HepG2 (cell line): ENCODE data around the gene DNAJC4. TPM values are rescaled to one million over a fixed set of nuclear protein-coding genes. Genes with fewer than 3 reads are reported as not detected.

Experiments
- BRD4 ChIP-seq: sonication (generic); formaldehyde crosslinking; IDR thresholded peaks from 2 replicates; pipeline ENCODE4 v1.4.0; 2020; ENCODE audit warnings: missing genetic modification reagents
- CAMTA2 ChIP-seq: sonication (generic); formaldehyde crosslinking; IDR thresholded peaks from 2 replicates; pipeline ENCODE4 v1.4.0; 2020; ENCODE audit warnings: mild to moderate bottlenecking, missing genetic modification reagents, borderline replicate concordance
- ELF4 ChIP-seq: sonication (generic); formaldehyde crosslinking; IDR thresholded peaks from 2 replicates; pipeline ENCODE4 v1.5.0; 2020; ENCODE audit warnings: missing genetic modification reagents, mild to moderate bottlenecking, moderate library complexity, borderline replicate concordance
- FLYWCH1 ChIP-seq: sonication (generic); formaldehyde crosslinking; IDR thresholded peaks from 2 replicates; pipeline ENCODE4 v1.8.1; 2023; ENCODE audit warnings: mild to moderate bottlenecking, missing genetic modification reagents
- HMG20B ChIP-seq: conservative IDR thresholded peaks from 2 replicates; pipeline ENCODE4 v1.6.1; 2016; ENCODE audit warnings: missing genetic modification reagents, missing compliant biosample characterization
- HNF4A ChIP-seq: sonication (generic); formaldehyde crosslinking; IDR thresholded peaks from 2 replicates; pipeline ENCODE4 v1.4.0; 2020; ENCODE audit warnings: missing genetic modification reagents
- KDM6A ChIP-seq: IDR thresholded peaks from 2 replicates; pipeline ENCODE4 v1.6.1; 2016; ENCODE audit warnings: low read depth
- MEIS2 ChIP-seq: sonication (generic); formaldehyde crosslinking; IDR thresholded peaks from 2 replicates; pipeline ENCODE4 v1.9.0; 2021; ENCODE audit warnings: mild to moderate bottlenecking, missing genetic modification reagents
- MIER3 ChIP-seq: IDR thresholded peaks from 2 replicates; pipeline ENCODE4 v1.6.1; 2016; ENCODE audit warnings: missing compliant biosample characterization, borderline replicate concordance
- PAX8 ChIP-seq: sonication (generic); formaldehyde crosslinking; IDR thresholded peaks from 2 replicates; pipeline ENCODE4 v1.8.0; 2022; ENCODE audit warnings: mild to moderate bottlenecking, missing genetic modification reagents, borderline replicate concordance
- SNAPC4 ChIP-seq: sonication (generic); formaldehyde crosslinking; IDR thresholded peaks from 2 replicates; pipeline ENCODE4 v1.4.0; 2020; ENCODE audit warnings: mild to moderate bottlenecking, missing genetic modification reagents
- SOX13 ChIP-seq, 3 experiments: fragments of 450-650 bp in 1 of 3; sonication (generic) in 1 of 3; formaldehyde crosslinking in 1 of 3; IDR thresholded peaks in 2 of 3; conservative IDR thresholded peaks in 1 of 3; 2 replicates each; pipeline versions ENCODE4 v1.5.0 to v1.6.1; 2016 to 2020; ENCODE audit warnings: antibody characterized with exemption in 1 of 3, mild to moderate bottlenecking in 1 of 3, missing compliant biosample characterization in 1 of 3, missing genetic modification reagents in 1 of 3, moderate library complexity in 1 of 3
- XRCC5 ChIP-seq: fragments of 200-400 bp; formaldehyde crosslinking; optimal IDR thresholded peaks from 2 replicates; pipeline ENCODE3; 2017; ENCODE audit warnings: mild to moderate bottlenecking, low read length
- ZNF143 ChIP-seq: sonication (generic); formaldehyde crosslinking; IDR thresholded peaks from 2 replicates; pipeline ENCODE4 v1.4.0; 2020; ENCODE audit warnings: missing genetic modification reagents
- ZNF484 ChIP-seq: sonication (generic); formaldehyde crosslinking; IDR thresholded peaks from 2 replicates; pipeline ENCODE4 v1.5.1; 2020; ENCODE audit warnings: mild to moderate bottlenecking, low read depth, missing genetic modification reagents, borderline replicate concordance
- ZNF570 ChIP-seq: sonication (generic); formaldehyde crosslinking; IDR thresholded peaks from 2 replicates; pipeline ENCODE4 v1.4.0; 2020; ENCODE audit warnings: mild to moderate bottlenecking, missing genetic modification reagents, borderline replicate concordance
- ZNF75D ChIP-seq: sonication (generic); formaldehyde crosslinking; IDR thresholded peaks from 2 replicates; pipeline ENCODE4 v1.8.1; 2023; ENCODE audit warnings: missing genetic modification reagents, mild to moderate bottlenecking, borderline replicate concordance
- ZNF788 ChIP-seq: sonication (generic); formaldehyde crosslinking; IDR thresholded peaks from 2 replicates; pipeline ENCODE4 v1.5.0; 2020; ENCODE audit warnings: mild to moderate bottlenecking, missing genetic modification reagents, borderline replicate concordance
- ZNF879 ChIP-seq: sonication (generic); formaldehyde crosslinking; IDR thresholded peaks from 2 replicates; pipeline ENCODE4 v1.8.1; 2023; ENCODE audit warnings: missing genetic modification reagents
- polyA plus RNA-seq, 8 experiments: library from polyadenylated mRNA; depleted of rRNA in 3 of 8; stranded (reverse) in 7 of 8; unstranded in 1 of 8; fragments of >200 nt; fragmentation: Illumina TruSeq in 4 of 8; extraction: Trizol in 4 of 8; gene quantifications; 2 replicates each; pipeline versions ENCODE4 v1.2.1 to v1.2.3, GENCODE V29; 2011 to 2016; ENCODE audit warnings: low read depth in 4 of 8, missing spikeins in 1 of 8, mixed read lengths in 1 of 8; ENCODE audit not compliant: insufficient read depth in 1 of 8
- total RNA-seq, 5 experiments: library from RNA; depleted of rRNA; stranded (reverse); fragments of >200 nt; fragmentation: Illumina TruSeq; extraction: Trizol; gene quantifications; 2 replicates each; pipeline ENCODE4 v1.2.3, GENCODE V29; 2016; ENCODE audit warnings: low read depth in 1 of 5
- TF ChIP-seq, protein P1 (sequence below): IDR thresholded peaks from 2 replicates; pipeline ENCODE4 v1.6.1; 2016; ENCODE audit warnings: missing compliant biosample characterization, missing genetic modification reagents, borderline replicate concordance
- TF ChIP-seq, protein P2 (sequence below), 2 experiments: sonication (generic) in 1 of 2; formaldehyde crosslinking in 1 of 2; IDR thresholded peaks; 2 replicates each; pipeline versions ENCODE4 v1.4.0 to v1.6.1; 2018 to 2020; ENCODE audit warnings: missing genetic modification reagents in 2 of 2, borderline replicate concordance in 1 of 2, low read depth in 1 of 2, mild to moderate bottlenecking in 1 of 2, missing biosample characterization in 1 of 2

The DNAJC4 gene
- total and polyA plus RNA-seq, 2 of the 13 experiments (the other 11 are each of a cell fraction or from before 2014, with no cell fraction given): 10.3 to 60.8 TPM

- peak; percentile 89 for TF ChIP-seq SNAPC4
- 0 out of 2 replicates have a peak, but pooled peaks have one; percentile 16 for TF ChIP-seq HMG20B
- TF ChIP-seq KDM6A (CRISPR knock-in tag): no peak
- TF ChIP-seq, protein P1, sequence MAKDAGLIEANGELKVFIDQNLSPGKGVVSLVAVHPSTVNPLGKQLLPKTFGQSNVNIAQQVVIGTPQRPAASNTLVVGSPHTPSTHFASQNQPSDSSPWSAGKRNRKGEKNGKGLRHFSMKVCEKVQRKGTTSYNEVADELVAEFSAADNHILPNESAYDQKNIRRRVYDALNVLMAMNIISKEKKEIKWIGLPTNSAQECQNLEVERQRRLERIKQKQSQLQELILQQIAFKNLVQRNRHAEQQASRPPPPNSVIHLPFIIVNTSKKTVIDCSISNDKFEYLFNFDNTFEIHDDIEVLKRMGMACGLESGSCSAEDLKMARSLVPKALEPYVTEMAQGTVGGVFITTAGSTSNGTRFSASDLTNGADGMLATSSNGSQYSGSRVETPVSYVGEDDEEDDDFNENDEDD (CRISPR knock-in tag): peak; percentile 89
- TF ChIP-seq ZNF143 (CRISPR knock-in tag): peak; percentile 34; the same call in 1 of the 2 replicates
- no peak for TF ChIP-seq PAX8 (CRISPR knock-in tag)
- peak; percentile 72; the same call in 1 of the 2 replicates for TF ChIP-seq MEIS2
- peak; percentile 93; the same call in 1 of the 2 replicates for TF ChIP-seq ZNF570 (CRISPR knock-in tag)
- peak; percentile 96; the same call in 1 of the 2 replicates for TF ChIP-seq ZNF879 (CRISPR knock-in tag)
- peak; percentile 73; the same call in 1 of the 2 replicates for TF ChIP-seq BRD4 (CRISPR knock-in tag)
- no peak for TF ChIP-seq ZNF484 (CRISPR knock-in tag)
- peak; percentile 23; the same call in 1 of the 2 replicates for TF ChIP-seq MIER3 (CRISPR knock-in tag)
- no peak for TF ChIP-seq SOX13 (IDR thresholded peaks at IDR 0.05)
- peak in 1 of 2 experiments; percentile 52; a peak in 2 of 4 replicates for TF ChIP-seq SOX13 (CRISPR knock-in tag; conservative IDR thresholded peaks at IDR 0.05 in 1 of 2, IDR thresholded peaks at IDR 0.05 in 1 of 2)
- TF ChIP-seq ELF4 (CRISPR knock-in tag): no peak
- TF ChIP-seq XRCC5: peak; percentile 13
- TF ChIP-seq CAMTA2 (CRISPR knock-in tag): peak; percentile 90; the same call in 1 of the 2 replicates
- TF ChIP-seq ZNF75D (CRISPR knock-in tag): peak; percentile 94; the same call in 1 of the 2 replicates
- TF ChIP-seq ZNF788: peak; percentile 97
- TF ChIP-seq HNF4A (CRISPR knock-in tag): no peak
- TF ChIP-seq, protein P2, sequence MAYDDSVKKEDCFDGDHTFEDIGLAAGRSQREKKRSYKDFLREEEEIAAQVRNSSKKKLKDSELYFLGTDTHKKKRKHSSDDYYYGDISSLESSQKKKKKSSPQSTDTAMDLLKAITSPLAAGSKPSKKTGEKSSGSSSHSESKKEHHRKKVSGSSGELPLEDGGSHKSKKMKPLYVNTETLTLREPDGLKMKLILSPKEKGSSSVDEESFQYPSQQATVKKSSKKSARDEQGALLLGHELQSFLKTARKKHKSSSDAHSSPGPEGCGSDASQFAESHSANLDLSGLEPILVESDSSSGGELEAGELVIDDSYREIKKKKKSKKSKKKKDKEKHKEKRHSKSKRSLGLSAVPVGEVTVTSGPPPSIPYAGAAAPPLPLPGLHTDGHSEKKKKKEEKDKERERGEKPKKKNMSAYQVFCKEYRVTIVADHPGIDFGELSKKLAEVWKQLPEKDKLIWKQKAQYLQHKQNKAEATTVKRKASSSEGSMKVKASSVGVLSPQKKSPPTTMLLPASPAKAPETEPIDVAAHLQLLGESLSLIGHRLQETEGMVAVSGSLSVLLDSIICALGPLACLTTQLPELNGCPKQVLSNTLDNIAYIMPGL (CRISPR knock-in tag; IDR thresholded peaks at IDR 0.05; ENCODE audit: borderline replicate concordance in 1 of 2, low read depth in 1 of 2): peak; percentile 31 to 83; a peak in 3 of 4 replicates
- peak; percentile 89; the same call in 1 of the 2 replicates for TF ChIP-seq FLYWCH1 (CRISPR knock-in tag)
These were observed 45.1 kb upstream of the DNAJC4 start (continued) for GRCh38 chr11:64185175-64185692.
